Inflammatory macrophage (primary cell): ENCODE measurements around the gene LPIN1.

Experiments used
- DNase-seq, 2 donors: peaks; one replicate each; pipeline ENCODE4 v3.0.0-alpha.2; 2020 to 2022
- total RNA-seq, 18 experiments: gene quantifications; one replicate each; lab custom pipeline; 2026; ENCODE audit warnings: mixed read lengths in 6 of 18, inconsistent platforms in 2 of 18; lab: John Stamatoyannopoulos, UW

The LPIN1 gene
- 31.6 to 153 (median 67.9) reads per million in 18 experiments for total RNA-seq

GRCh38 chr2:11746376-11746806, at the start of gene LPIN1:
Gene LPIN1 (plus strand): TSS chr2:11746632. CDS start chr2:11765542, 18,910 bp downstream.
- DNase-seq, result peak; percentile 83 to 93

GRCh38 chr2:11696736-11697102, 49.7 kb upstream of the LPIN1 start:
- DNase-seq, result no peak

GRCh38 chr2:11697103-11697871, 49.1 kb upstream of the LPIN1 start:
- DNase-seq, result peak; percentile 43 to 62

GRCh38 chr2:11698009-11698922, 48.2 kb upstream of the LPIN1 start:
- peak; percentile 81 to 87 for DNase-seq

GRCh38 chr2:11699686-11700670, 46.5 kb upstream of the LPIN1 start:
- DNase-seq, result no peak

- no peak for DNase-seq
Measured at GRCh38 chr2:11701206-11701605, 45.2 kb upstream of the LPIN1 start.

GRCh38 chr2:11701751-11702301, 44.6 kb upstream of the LPIN1 start:
- peak; percentile 90 to 95 for DNase-seq

GRCh38 chr2:11702946-11703345, 43.5 kb upstream of the LPIN1 start:
- DNase-seq, result no peak

GRCh38 chr2:11703700-11704099, 42.7 kb upstream of the LPIN1 start:
- DNase-seq, result no peak

GRCh38 chr2:11705063-11705462, 41.4 kb upstream of the LPIN1 start:
- no peak for DNase-seq

GRCh38 chr2:11705711-11706110, 40.7 kb upstream of the LPIN1 start:
- DNase-seq, result no peak

GRCh38 chr2:11708106-11708505, 38.3 kb upstream of the LPIN1 start:
- no peak for DNase-seq

- DNase-seq, result no peak
Measured at GRCh38 chr2:11709293-11709692, 37.1 kb upstream of the LPIN1 start.

- no peak for DNase-seq
Measured at GRCh38 chr2:11710210-11710609, 36.2 kb upstream of the LPIN1 start.

GRCh38 chr2:11710632-11711353, 35.6 kb upstream of the LPIN1 start:
- peak in 1 of 2 donors; percentile 50 for DNase-seq

GRCh38 chr2:11711354-11711716, 35.1 kb upstream of the LPIN1 start:
- no peak for DNase-seq

- DNase-seq, result peak; percentile 45 to 70
Measured at GRCh38 chr2:11711751-11712150, 34.7 kb upstream of the LPIN1 start.

- DNase-seq, result no peak
Measured at GRCh38 chr2:11712866-11713265, 33.6 kb upstream of the LPIN1 start.

GRCh38 chr2:11713815-11714214, 32.6 kb upstream of the LPIN1 start:
- no peak for DNase-seq

- no peak for DNase-seq
Measured at GRCh38 chr2:11715987-11716652, 30.3 kb upstream of the LPIN1 start.
